Measurements from ENCODE around the gene COL4A1. TPM values are rescaled to one million over a fixed set of nuclear protein-coding genes. Genes with fewer than 3 reads are reported as not detected.

Gene COL4A1
- polyA plus RNA-seq, 12 donors: 354 to 839 (median 642) TPM

GRCh38 chr13:110137680-110138009 is 169.3 kb downstream of the COL4A1 start:
- no peak for DNase-seq

- DNase-seq: no peak
Measured at GRCh38 chr13:110136660-110137585, 170.0 kb downstream of the COL4A1 start.

- no peak for DNase-seq
Measured at GRCh38 chr13:110135977-110136597, 170.9 kb downstream of the COL4A1 start.

GRCh38 chr13:110134801-110135200 is 172.2 kb downstream of the COL4A1 start:
- no peak for DNase-seq

GRCh38 chr13:110133425-110134235 is 173.3 kb downstream of the COL4A1 start:
- DNase-seq: no peak

- no peak for DNase-seq
Measured at GRCh38 chr13:110132225-110132982, 174.6 kb downstream of the COL4A1 start.

- no peak for DNase-seq
Measured at GRCh38 chr13:110131424-110131823, 175.5 kb downstream of the COL4A1 start.

- no peak for DNase-seq
Measured at GRCh38 chr13:110130431-110130830, 176.5 kb downstream of the COL4A1 start.

GRCh38 chr13:110129539-110130186 is 177.3 kb downstream of the COL4A1 start:
- DNase-seq: no peak

- DNase-seq: no peak
Measured at GRCh38 chr13:110129076-110129475, 177.9 kb downstream of the COL4A1 start.

- no peak for DNase-seq
Measured at GRCh38 chr13:110128546-110128945, 178.4 kb downstream of the COL4A1 start.

GRCh38 chr13:110127986-110128511 is 178.9 kb downstream of the COL4A1 start:
- DNase-seq: no peak

- no peak for DNase-seq
Measured at GRCh38 chr13:110126391-110126961, 180.5 kb downstream of the COL4A1 start.

- DNase-seq: no peak
Measured at GRCh38 chr13:110125613-110126272, 181.2 kb downstream of the COL4A1 start.

GRCh38 chr13:110125157-110125556 is 181.8 kb downstream of the COL4A1 start:
- DNase-seq: no peak

GRCh38 chr13:110124201-110124940 is 182.6 kb downstream of the COL4A1 start:
- no peak for DNase-seq

- DNase-seq: no peak
Measured at GRCh38 chr13:110123041-110123809, 183.7 kb downstream of the COL4A1 start.

GRCh38 chr13:110121422-110122083 is 185.4 kb downstream of the COL4A1 start:
- no peak for DNase-seq
